ENCODE measurements around the gene RSPO1. TPM values are rescaled to one million over a fixed set of nuclear protein-coding genes. Genes with fewer than 3 reads are reported as not detected.

RSPO1 gene
- total and polyA plus RNA-seq, 10 of the 15 experiments (the other 5 are each of a cell fraction or from before 2014, with no cell fraction given), result not detected

DNA sequence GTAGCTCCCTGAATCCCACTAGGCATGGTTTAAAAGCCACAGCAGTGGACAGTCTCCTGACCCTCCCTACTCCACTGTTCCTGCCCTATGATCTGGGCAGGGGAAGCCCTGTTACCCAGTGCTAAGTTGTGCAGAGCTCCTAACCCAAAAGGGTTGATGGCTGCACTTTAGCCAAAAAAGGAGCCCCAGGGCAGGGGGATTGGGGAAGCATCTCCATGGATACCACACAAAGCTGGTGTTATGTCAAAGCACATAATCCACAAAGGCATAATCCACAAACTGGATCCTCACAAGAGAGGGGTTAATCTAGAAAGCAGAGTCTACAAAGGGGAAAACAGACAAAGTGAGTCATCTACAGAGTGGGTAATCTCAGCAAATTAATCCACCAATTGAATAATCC lies 5.7 kb downstream of the RSPO1 start:
- H4K20me1 ChIP-seq (ENCODE audit: control insufficient read depth, insufficient read depth), result no peaks in the 10 kb centered on the region
- no TSS peak for BruUV-seq (replicated peaks)

DNA sequence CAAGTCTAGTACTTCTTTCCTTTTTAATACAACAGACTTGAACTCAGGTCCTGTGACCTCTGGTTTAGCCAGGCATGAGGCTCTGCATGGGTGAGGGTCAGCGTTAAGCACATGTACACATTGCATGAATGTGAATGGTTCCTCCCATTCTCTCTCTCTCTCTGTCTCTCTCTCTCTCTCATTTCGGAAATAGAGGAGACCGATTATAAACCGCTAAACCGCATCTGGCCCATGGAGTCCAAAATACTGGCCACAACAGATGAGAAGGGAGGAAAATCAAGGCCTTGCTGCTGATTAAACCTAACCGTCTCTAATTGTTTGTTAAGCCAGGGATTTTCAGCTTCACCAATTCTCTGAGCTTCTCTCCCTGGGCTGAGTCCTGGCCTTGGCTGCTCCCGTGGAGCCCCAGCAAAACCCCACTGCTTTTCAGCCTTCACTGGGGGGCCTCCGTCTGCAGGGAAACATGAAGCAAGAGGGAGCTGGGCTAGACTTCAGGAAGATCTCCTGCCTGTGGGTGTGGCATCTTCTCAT lies 6.6 kb downstream of the RSPO1 start:
- intact Hi-C loops (cut with micrococcal nuclease; ENCODE audit: unreplicated experiment), result no loop called here
- Histone ChIP-seq H3K36me3 (ENCODE audit: control insufficient read depth in 2 of 2, insufficient read depth in 2 of 2, low read length in 1 of 2) (no peaks in the 10 kb centered on the region), H3K4me3 (no peak overlapping the region), H3K9me3 (replicated peaks; ENCODE audit: control insufficient read depth, insufficient read depth, low read length) (no peaks in the 10 kb centered on the region), H3K4me2 (ENCODE audit: control insufficient read depth, insufficient read depth) (no peak overlapping the region), H3K27me3 (replicated peaks in 1 of 2; ENCODE audit: control insufficient read depth in 2 of 2, insufficient read depth in 2 of 2, low read length in 1 of 2) (peaks cover 9 to 22% of the 10 kb centered on the region in 2 experiments), H3K4me1 (ENCODE audit: control insufficient read depth, insufficient read depth, low read length) (no peaks in the 10 kb centered on the region), H3K79me2 (ENCODE audit: control insufficient read depth, insufficient read depth, low read length) (no peaks in the 10 kb centered on the region), H3K9ac (ENCODE audit: control insufficient read depth, insufficient read depth, low read length) (no peak overlapping the region), H4K20me1 (ENCODE audit: control insufficient read depth, insufficient read depth) (no peaks in the 10 kb centered on the region), H2AFZ (ENCODE audit: control insufficient read depth, low read depth, low read length) (no peak overlapping the region), H3K27ac (ENCODE audit: control insufficient read depth, insufficient read depth) (no peak overlapping the region)
- CTCF ChIA-PET, result no interaction called here
- DNase-seq (ENCODE audit: low read depth, low spot score) (no peak), ATAC-seq (no peak), FAIRE-seq (no peak)
- RAD21 ChIA-PET (ENCODE audit: unreplicated experiment), result no interaction called here
- SMC1A ChIA-PET (ENCODE audit: uncharacterized antibody, unreplicated experiment), result no interaction called here
- POLR2A ChIA-PET, result interaction anchor here (0.7 kb wide), 1 partner anchor 276 kb away, joined by 3 read pairs; no protein-coding TSS in a partner anchor
- WGBS (ENCODE audit: insufficient coverage, insufficient replicate concordance, low lambda C conversion rate, missing lambda C conversion rate), result 47% methylated on average over 8 of the region's 8 CpGs
- no TSS peak for BruUV-seq (replicated peaks)
- in situ Hi-C loops (cut with MboI), result no loop called here
- no peak for TF ChIP-seq SUPT20H (IDR thresholded peaks at IDR 0.05; ENCODE audit: borderline replicate concordance, control insufficient read depth, low read depth, low read length)
- TF ChIP-seq NFYB (IDR thresholded peaks at IDR 0.05; ENCODE audit: insufficient read depth, low read depth, low read length), result no peak
- TF ChIP-seq MXI1 (IDR thresholded peaks at IDR 0.05; ENCODE audit: low read depth, low read length), result no peak
- TF ChIP-seq ESRRA (IDR thresholded peaks at IDR 0.05; ENCODE audit: low read length), result no peak
- TF ChIP-seq, protein P1, sequence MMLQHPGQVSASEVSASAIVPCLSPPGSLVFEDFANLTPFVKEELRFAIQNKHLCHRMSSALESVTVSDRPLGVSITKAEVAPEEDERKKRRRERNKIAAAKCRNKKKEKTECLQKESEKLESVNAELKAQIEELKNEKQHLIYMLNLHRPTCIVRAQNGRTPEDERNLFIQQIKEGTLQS (IDR thresholded peaks at IDR 0.05; ENCODE audit: borderline replicate concordance, extremely low read depth, low read depth, low read length), result no peak
- TF ChIP-seq SPI1 (IDR thresholded peaks at IDR 0.05; ENCODE audit: borderline replicate concordance, insufficient read depth, low read depth, low read length), result no peak
- TF ChIP-seq CHD1 (IDR thresholded peaks at IDR 0.05; ENCODE audit: low read depth, low read length), result no peak
- no peak for TF ChIP-seq CBX5 (IDR thresholded peaks at IDR 0.05; ENCODE audit: low read depth)
- TF ChIP-seq SMAD1 (IDR thresholded peaks at IDR 0.05; ENCODE audit: low read depth, partially characterized antibody), result no peak
- TF ChIP-seq, protein P2, sequence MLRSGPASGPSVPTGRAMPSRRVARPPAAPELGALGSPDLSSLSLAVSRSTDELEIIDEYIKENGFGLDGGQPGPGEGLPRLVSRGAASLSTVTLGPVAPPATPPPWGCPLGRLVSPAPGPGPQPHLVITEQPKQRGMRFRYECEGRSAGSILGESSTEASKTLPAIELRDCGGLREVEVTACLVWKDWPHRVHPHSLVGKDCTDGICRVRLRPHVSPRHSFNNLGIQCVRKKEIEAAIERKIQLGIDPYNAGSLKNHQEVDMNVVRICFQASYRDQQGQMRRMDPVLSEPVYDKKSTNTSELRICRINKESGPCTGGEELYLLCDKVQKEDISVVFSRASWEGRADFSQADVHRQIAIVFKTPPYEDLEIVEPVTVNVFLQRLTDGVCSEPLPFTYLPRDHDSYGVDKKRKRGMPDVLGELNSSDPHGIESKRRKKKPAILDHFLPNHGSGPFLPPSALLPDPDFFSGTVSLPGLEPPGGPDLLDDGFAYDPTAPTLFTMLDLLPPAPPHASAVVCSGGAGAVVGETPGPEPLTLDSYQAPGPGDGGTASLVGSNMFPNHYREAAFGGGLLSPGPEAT (IDR thresholded peaks at IDR 0.05; ENCODE audit: low read depth), result no peak
- no peak for TF ChIP-seq NR2F1 (conservative IDR thresholded peaks at IDR 0.05)
- TF ChIP-seq, protein P3, sequence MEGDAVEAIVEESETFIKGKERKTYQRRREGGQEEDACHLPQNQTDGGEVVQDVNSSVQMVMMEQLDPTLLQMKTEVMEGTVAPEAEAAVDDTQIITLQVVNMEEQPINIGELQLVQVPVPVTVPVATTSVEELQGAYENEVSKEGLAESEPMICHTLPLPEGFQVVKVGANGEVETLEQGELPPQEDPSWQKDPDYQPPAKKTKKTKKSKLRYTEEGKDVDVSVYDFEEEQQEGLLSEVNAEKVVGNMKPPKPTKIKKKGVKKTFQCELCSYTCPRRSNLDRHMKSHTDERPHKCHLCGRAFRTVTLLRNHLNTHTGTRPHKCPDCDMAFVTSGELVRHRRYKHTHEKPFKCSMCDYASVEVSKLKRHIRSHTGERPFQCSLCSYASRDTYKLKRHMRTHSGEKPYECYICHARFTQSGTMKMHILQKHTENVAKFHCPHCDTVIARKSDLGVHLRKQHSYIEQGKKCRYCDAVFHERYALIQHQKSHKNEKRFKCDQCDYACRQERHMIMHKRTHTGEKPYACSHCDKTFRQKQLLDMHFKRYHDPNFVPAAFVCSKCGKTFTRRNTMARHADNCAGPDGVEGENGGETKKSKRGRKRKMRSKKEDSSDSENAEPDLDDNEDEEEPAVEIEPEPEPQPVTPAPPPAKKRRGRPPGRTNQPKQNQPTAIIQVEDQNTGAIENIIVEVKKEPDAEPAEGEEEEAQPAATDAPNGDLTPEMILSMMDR (IDR thresholded peaks at IDR 0.05 in 2 of 3, conservative IDR thresholded peaks at IDR 0.05 in 1 of 3; ENCODE audit: control insufficient read depth in 2 of 3, extremely low read depth in 1 of 3, insufficient read depth in 1 of 3, low read depth in 3 of 3, low read length in 3 of 3), result no peak

More for the DNA sequence above, 5.7 kb downstream of the RSPO1 start:
- RAD21 ChIA-PET (ENCODE audit: unreplicated experiment), result interaction anchor here (0.6 kb wide), 1 partner anchor 115 kb away, joined by 3 read pairs; the partner anchor contains the start of gene MEAF6
- H3K27ac ChIP-seq (ENCODE audit: control insufficient read depth, insufficient read depth), result no peak overlapping the region
- no peak for DNase-seq (ENCODE audit: low read depth, low spot score)
- ATAC-seq, result no peak
- H3K79me2 ChIP-seq (ENCODE audit: control insufficient read depth, insufficient read depth, low read length), result no peaks in the 10 kb centered on the region
- TF ChIP-seq SUPT20H (IDR thresholded peaks at IDR 0.05; ENCODE audit: borderline replicate concordance, control insufficient read depth, low read depth, low read length), result no peak
- TF ChIP-seq IRF4 (IDR thresholded peaks at IDR 0.05; ENCODE audit: low read depth, low read length), result no peak
- no peak for TF ChIP-seq HCFC1 (IDR thresholded peaks at IDR 0.05; ENCODE audit: low read length)
- no peak for TF ChIP-seq DPF2 (IDR thresholded peaks at IDR 0.05)
- H3K36me3 ChIP-seq (ENCODE audit: control insufficient read depth in 2 of 2, insufficient read depth in 2 of 2, low read length in 1 of 2), result no peaks in the 10 kb centered on the region
- no peaks in the 10 kb centered on the region for H3K4me1 ChIP-seq (ENCODE audit: control insufficient read depth, insufficient read depth, low read length)
- no peak overlapping the region for H3K4me3 ChIP-seq
- POLR2A ChIA-PET, result no interaction called here
- H3K9ac ChIP-seq (ENCODE audit: control insufficient read depth, insufficient read depth, low read length), result no peak overlapping the region
- no peaks in the 10 kb centered on the region for H3K9me3 ChIP-seq (replicated peaks; ENCODE audit: control insufficient read depth, insufficient read depth, low read length)
- in situ Hi-C loops (cut with MboI), result no loop called here
- H2AFZ ChIP-seq (ENCODE audit: control insufficient read depth, low read depth, low read length), result no peak overlapping the region
- CTCF ChIA-PET, result interaction anchor here (0.7 kb wide), 1 partner anchor 63 kb away, joined by 3 read pairs; no protein-coding TSS in a partner anchor
- intact Hi-C loops (cut with micrococcal nuclease; ENCODE audit: unreplicated experiment), result no loop called here
- SMC1A ChIA-PET (ENCODE audit: uncharacterized antibody, unreplicated experiment), result no interaction called here
- FAIRE-seq, result no peak
- H3K4me2 ChIP-seq (ENCODE audit: control insufficient read depth, insufficient read depth), result no peak overlapping the region
- H3K27me3 ChIP-seq (replicated peaks in 1 of 2; ENCODE audit: control insufficient read depth in 2 of 2, insufficient read depth in 2 of 2, low read length in 1 of 2), result peaks cover 13 to 27% of the 10 kb centered on the region in 2 experiments
